HG02938 (cell line): ENCODE data around the gene KCNQ2.

Experiments
- ATAC-seq: cut with Tn5 transposase; IDR thresholded peaks from one replicate; pipeline ENCODE4 v1.9.1; 2021; ENCODE audit warnings: mild to moderate bottlenecking, moderate library complexity; ENCODE audit not compliant: unreplicated experiment

The KCNQ2 gene

GRCh38 chr20:63501818-63502670 is 29.6 kb upstream of the KCNQ2 start:
- ATAC-seq, result no peak

- ATAC-seq, result no peak
These were observed 28.7 kb upstream of the KCNQ2 start for GRCh38 chr20:63500902-63501817.

GRCh38 chr20:63500151-63500901 is 27.9 kb upstream of the KCNQ2 start:
- no peak for ATAC-seq

- no peak for ATAC-seq
These were observed 27.0 kb upstream of the KCNQ2 start for GRCh38 chr20:63499338-63499969.

- no peak for ATAC-seq
These were observed 26.5 kb upstream of the KCNQ2 start, which contains the start of gene EEF1A2 for GRCh38 chr20:63498960-63499337. Gene EEF1A2 (minus strand): TSS chr20:63499083. CDS start chr20:63497763, 1,320 bp downstream.

GRCh38 chr20:63497946-63498935 is 25.8 kb upstream of the KCNQ2 start:
- ATAC-seq, result no peak

DNA sequence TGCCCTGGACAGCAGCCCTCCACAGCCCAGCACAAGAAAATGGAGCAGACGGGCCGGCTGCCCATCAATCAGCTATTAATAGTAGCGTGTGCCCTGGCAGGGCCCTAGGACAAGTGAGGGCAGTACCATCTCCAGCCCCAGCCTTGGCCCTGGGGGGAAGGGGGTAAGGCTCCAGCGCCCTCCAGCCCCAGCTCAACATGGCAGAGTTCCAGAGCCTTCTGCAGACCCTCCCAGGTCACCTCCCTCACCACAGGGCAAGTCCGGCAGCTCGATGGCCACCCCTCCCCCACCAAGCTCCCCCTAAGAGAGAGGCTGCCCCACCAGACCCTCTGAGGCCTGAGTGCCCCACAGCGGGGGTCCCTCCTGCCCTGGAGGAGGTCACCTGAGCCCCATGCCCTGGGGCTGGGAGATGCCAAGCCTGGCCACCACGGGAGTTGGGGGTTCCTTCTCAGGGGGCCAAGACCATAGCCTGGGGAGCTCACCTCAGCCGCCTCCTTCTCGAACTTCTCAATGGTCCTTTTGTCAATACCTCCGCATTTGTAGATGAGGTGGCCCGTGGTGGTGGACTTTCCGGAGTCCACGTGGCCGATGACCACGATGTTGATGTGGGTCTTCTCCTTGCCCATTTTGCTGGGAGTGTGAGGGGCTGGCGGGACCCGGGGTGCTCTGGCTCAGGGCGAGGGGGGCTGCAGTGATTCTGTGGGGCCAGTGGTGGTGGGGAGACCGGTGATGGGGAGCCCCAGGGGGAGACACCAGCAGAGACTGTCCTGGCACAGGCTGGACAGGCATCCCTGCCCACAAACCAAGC is 24.9 kb upstream of the KCNQ2 start:
- no peak for ATAC-seq

- no peak for ATAC-seq
These were observed 24.2 kb upstream of the KCNQ2 start for GRCh38 chr20:63496596-63497120.

- ATAC-seq, result no peak
These were observed 23.5 kb upstream of the KCNQ2 start for GRCh38 chr20:63495741-63496595.

DNA sequence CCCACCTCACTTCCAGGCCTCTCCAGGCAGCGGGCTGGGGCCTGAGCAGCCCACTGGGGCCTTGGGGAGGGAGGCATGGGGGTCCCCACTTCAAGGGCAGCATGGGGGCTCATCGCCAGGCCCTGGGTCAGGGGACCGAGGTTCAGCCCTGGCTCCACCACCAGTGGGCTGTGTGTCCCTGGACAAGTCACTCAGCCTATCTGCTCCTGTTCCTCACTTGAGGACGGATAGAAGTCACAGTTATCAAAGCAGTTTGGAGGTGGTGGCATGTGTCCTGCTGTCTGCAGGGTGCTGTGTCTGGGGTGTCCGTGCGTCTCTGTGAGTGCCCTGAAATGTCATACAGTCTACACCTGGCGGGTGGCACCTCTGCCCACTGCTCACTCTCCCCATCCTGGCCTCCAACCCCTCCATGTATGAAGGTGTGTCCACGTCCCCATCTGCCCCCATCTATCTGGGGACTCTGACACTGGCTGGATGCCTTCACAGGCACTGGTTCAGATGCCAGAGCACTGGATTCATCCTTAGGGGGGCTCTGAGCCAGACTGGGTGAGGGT is 22.8 kb upstream of the KCNQ2 start:
- ATAC-seq, result no peak

DNA sequence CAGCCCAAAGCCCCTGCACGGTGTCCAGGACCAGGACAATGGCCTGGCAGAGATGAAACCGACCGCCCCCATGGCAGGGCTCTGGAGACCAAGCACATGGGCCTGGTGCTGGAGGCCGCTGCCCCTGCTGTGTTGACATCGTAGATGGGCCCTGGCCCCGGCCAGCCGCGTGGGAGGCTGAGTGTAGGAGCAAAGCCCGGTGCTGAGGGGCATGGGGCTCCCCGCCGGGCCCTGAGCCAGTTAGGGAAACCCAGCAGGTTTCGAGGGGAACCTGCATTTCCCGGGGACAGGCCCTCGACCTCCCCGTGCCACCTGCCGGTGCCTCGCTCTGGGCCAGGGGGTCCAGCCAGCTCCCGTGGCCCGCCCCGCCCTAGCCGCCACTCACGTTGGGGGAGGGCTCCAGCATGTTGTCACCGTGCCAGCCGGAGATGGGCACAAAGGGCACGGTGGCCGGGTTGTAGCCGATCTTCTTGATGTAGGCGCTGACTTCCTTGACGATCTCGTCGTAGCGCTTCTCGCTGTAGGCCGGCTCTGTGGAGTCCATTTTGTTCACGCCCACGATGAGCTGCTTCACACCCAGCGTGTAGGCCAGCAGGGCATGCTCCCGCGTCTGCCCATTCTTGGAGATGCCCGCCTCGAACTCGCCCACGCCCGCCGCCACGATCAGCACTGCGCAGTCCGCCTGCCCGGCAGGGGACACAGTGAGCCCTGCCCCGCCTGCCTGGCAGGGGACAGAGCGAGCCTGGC is 22.1 kb upstream of the KCNQ2 start:
- no peak for ATAC-seq

- no peak for ATAC-seq
These were observed 21.6 kb upstream of the KCNQ2 start for GRCh38 chr20:63494084-63494419.

- no peak for ATAC-seq
These were observed 21.1 kb upstream of the KCNQ2 start for GRCh38 chr20:63493563-63494020.

- ATAC-seq, result no peak
These were observed 20.5 kb upstream of the KCNQ2 start for GRCh38 chr20:63492982-63493381.

GRCh38 chr20:63492518-63492917 is 20.1 kb upstream of the KCNQ2 start:
- ATAC-seq, result no peak

- no peak for ATAC-seq
These were observed 19.3 kb upstream of the KCNQ2 start for GRCh38 chr20:63491635-63492230.
